ENCODE measurements around the gene KCNA3.

KCNA3 gene

GRCh38 chr1:110634455-110635311 lies 40.1 kb downstream of the KCNA3 start:
- Histone ChIP-seq H3K9ac (ENCODE audit: low read length) (no peak overlapping the region), H3K4me1 (ENCODE audit: control insufficient read depth, insufficient read depth, low read length) (peaks cover 7% of the 10 kb centered on the region), H3K4me3 (ENCODE audit: low read length) (no peak overlapping the region), H3K27ac (ENCODE audit: low read depth, low read length) (no peak overlapping the region), H3K27me3 (ENCODE audit: control insufficient read depth, insufficient read depth, low read length) (no peaks in the 10 kb centered on the region), H3K36me3 (ENCODE audit: control insufficient read depth, insufficient read depth, low read length) (no peaks in the 10 kb centered on the region)

- H3K4me1 ChIP-seq (ENCODE audit: control insufficient read depth, insufficient read depth, low read length) = peaks cover 7% of the 10 kb centered on the region
- no peak overlapping the region for H3K27ac ChIP-seq (ENCODE audit: low read depth, low read length)
- no peak overlapping the region for H3K4me3 ChIP-seq (ENCODE audit: low read length)
These were observed 40.7 kb downstream of the KCNA3 start for GRCh38 chr1:110634086-110634454.

GRCh38 chr1:110633646-110634030 lies 41.1 kb downstream of the KCNA3 start:
- no peak overlapping the region for H3K9ac ChIP-seq (ENCODE audit: low read length)
- no peaks in the 10 kb centered on the region for H3K36me3 ChIP-seq (ENCODE audit: control insufficient read depth, insufficient read depth, low read length)
- no peak overlapping the region for H3K4me3 ChIP-seq (ENCODE audit: low read length)
- no peaks in the 10 kb centered on the region for H3K27me3 ChIP-seq (ENCODE audit: control insufficient read depth, insufficient read depth, low read length)
- no peak overlapping the region for H3K27ac ChIP-seq (ENCODE audit: low read depth, low read length)
- peaks cover 7% of the 10 kb centered on the region for H3K4me1 ChIP-seq (ENCODE audit: control insufficient read depth, insufficient read depth, low read length)

More at GRCh38 chr1:110634086-110634454, 40.7 kb downstream of the KCNA3 start:
- no peaks in the 10 kb centered on the region for H3K36me3 ChIP-seq (ENCODE audit: control insufficient read depth, insufficient read depth, low read length)
- H3K27me3 ChIP-seq (ENCODE audit: control insufficient read depth, insufficient read depth, low read length) = no peaks in the 10 kb centered on the region
- no peak overlapping the region for H3K9ac ChIP-seq (ENCODE audit: low read length)

- Histone ChIP-seq H3K9ac (ENCODE audit: low read length) (no peak overlapping the region), H3K36me3 (ENCODE audit: control insufficient read depth, insufficient read depth, low read length) (no peaks in the 10 kb centered on the region), H3K27me3 (ENCODE audit: control insufficient read depth, insufficient read depth, low read length) (no peaks in the 10 kb centered on the region), H3K4me3 (ENCODE audit: low read length) (no peak overlapping the region), H3K4me1 (ENCODE audit: control insufficient read depth, insufficient read depth, low read length) (peaks cover 7% of the 10 kb centered on the region), H3K27ac (ENCODE audit: low read depth, low read length) (no peak overlapping the region)
These were observed 42.7 kb downstream of the KCNA3 start for GRCh38 chr1:110631836-110632620.

GRCh38 chr1:110630839-110631663 lies 43.7 kb downstream of the KCNA3 start:
- H3K27me3 ChIP-seq (ENCODE audit: control insufficient read depth, insufficient read depth, low read length) = no peaks in the 10 kb centered on the region
- no peaks in the 10 kb centered on the region for H3K36me3 ChIP-seq (ENCODE audit: control insufficient read depth, insufficient read depth, low read length)
- H3K4me1 ChIP-seq (ENCODE audit: control insufficient read depth, insufficient read depth, low read length) = peaks cover 7% of the 10 kb centered on the region
- H3K9ac ChIP-seq (ENCODE audit: low read length) = no peak overlapping the region
- H3K27ac ChIP-seq (ENCODE audit: low read depth, low read length) = no peak overlapping the region
- no peak overlapping the region for H3K4me3 ChIP-seq (ENCODE audit: low read length)

- no peaks in the 10 kb centered on the region for H3K36me3 ChIP-seq (ENCODE audit: control insufficient read depth, insufficient read depth, low read length)
- H3K4me1 ChIP-seq (ENCODE audit: control insufficient read depth, insufficient read depth, low read length) = no peaks in the 10 kb centered on the region
- H3K27ac ChIP-seq (ENCODE audit: low read depth, low read length) = no peak overlapping the region
- H3K9ac ChIP-seq (ENCODE audit: low read length) = no peak overlapping the region
- H3K4me3 ChIP-seq (ENCODE audit: low read length) = no peak overlapping the region
- no peaks in the 10 kb centered on the region for H3K27me3 ChIP-seq (ENCODE audit: control insufficient read depth, insufficient read depth, low read length)
These were observed 46.2 kb downstream of the KCNA3 start for GRCh38 chr1:110628323-110629105.

- Histone ChIP-seq H3K27me3 (ENCODE audit: control insufficient read depth, insufficient read depth, low read length) (no peaks in the 10 kb centered on the region), H3K27ac (ENCODE audit: low read depth, low read length) (no peak overlapping the region), H3K9ac (ENCODE audit: low read length) (no peak overlapping the region), H3K4me3 (ENCODE audit: low read length) (no peak overlapping the region), H3K36me3 (ENCODE audit: control insufficient read depth, insufficient read depth, low read length) (no peaks in the 10 kb centered on the region), H3K4me1 (ENCODE audit: control insufficient read depth, insufficient read depth, low read length) (no peaks in the 10 kb centered on the region)
These were observed 47.0 kb downstream of the KCNA3 start for GRCh38 chr1:110627764-110628163.

- Histone ChIP-seq H3K27me3 (ENCODE audit: control insufficient read depth, insufficient read depth, low read length) (no peaks in the 10 kb centered on the region), H3K27ac (ENCODE audit: low read depth, low read length) (no peak overlapping the region), H3K36me3 (ENCODE audit: control insufficient read depth, insufficient read depth, low read length) (no peaks in the 10 kb centered on the region), H3K9ac (ENCODE audit: low read length) (no peak overlapping the region), H3K4me1 (ENCODE audit: control insufficient read depth, insufficient read depth, low read length) (no peaks in the 10 kb centered on the region), H3K4me3 (ENCODE audit: low read length) (no peak overlapping the region)
These were observed 47.9 kb downstream of the KCNA3 start for GRCh38 chr1:110626889-110627288.

Measured in rectal smooth muscle tissue (tissue), 1 donor.